Karpas-422 (cell line): ENCODE results near the gene GPC6. TPM values are rescaled to one million over a fixed set of nuclear protein-coding genes. Genes with fewer than 3 reads are reported as not detected.

Experiments
- DNase-seq: peaks from one replicate; pipeline ENCODE4 v3.0.0-alpha.2; 2015
- H2AFZ ChIP-seq: fragments of 200-600 bp; sonication (generic); 2 replicates; pipeline ENCODE4 v1.6.1; 2014; ENCODE audit warnings: antibody characterized with exemption, low read length, mixed read lengths
- H3K27ac ChIP-seq: fragments of 200-600 bp; sonication (generic); 2 replicates; pipeline ENCODE4 v1.5.1; 2014; ENCODE audit warnings: mild to moderate bottlenecking, low read length, moderate library complexity
- H3K27me3 ChIP-seq: fragments of 200-600 bp; sonication (generic); 2 replicates; pipeline ENCODE4 v1.6.1; 2014; ENCODE audit warnings: low read length, mixed read lengths
- H3K36me3 ChIP-seq: fragments of 200-600 bp; sonication (generic); 2 replicates; pipeline ENCODE4 v1.6.1; 2014; ENCODE audit warnings: low read length, mixed read lengths; ENCODE audit not compliant: insufficient read depth
- H3K4me1 ChIP-seq: fragments of 200-600 bp; sonication (generic); 2 replicates; pipeline ENCODE4 v1.6.1; 2014; ENCODE audit warnings: mild to moderate bottlenecking, low read length, mixed read lengths
- H3K4me2 ChIP-seq: fragments of 200-600 bp; sonication (generic); 2 replicates; pipeline ENCODE4 v1.6.1; 2014; ENCODE audit warnings: low read length, low read depth, mild to moderate bottlenecking; ENCODE audit not compliant: poor library complexity, severe bottlenecking
- H3K4me3 ChIP-seq: fragments of 200-600 bp; sonication (generic); 2 replicates; pipeline ENCODE4 v1.5.1; 2014; ENCODE audit warnings: mild to moderate bottlenecking, antibody characterized with exemption, low read length, mixed read lengths
- H3K79me2 ChIP-seq: fragments of 200-600 bp; sonication (generic); 2 replicates; pipeline ENCODE4 v1.6.1; 2014; ENCODE audit warnings: mild to moderate bottlenecking, low read length, mixed read lengths
- H3K9ac ChIP-seq: fragments of 200-600 bp; sonication (generic); 2 replicates; pipeline ENCODE4 v1.6.0; 2014; ENCODE audit warnings: low read length
- H3K9me2 ChIP-seq: fragments of 200-600 bp; sonication (generic), shearing (Covaris generic); replicated peaks from 2 replicates; pipeline ENCODE4 v1.6.0; 2014; ENCODE audit warnings: mild to moderate bottlenecking, low read length, moderate library complexity; ENCODE audit not compliant: insufficient read depth
- H3K9me3 ChIP-seq: fragments of 300-700, 200-600 bp; sonication (generic); 2 replicates; pipeline ENCODE4 v1.6.1; 2014; ENCODE audit warnings: low read length, mixed read lengths
- H4K20me1 ChIP-seq: fragments of 200-600 bp; sonication (generic); 2 replicates; pipeline ENCODE4 v1.6.1; 2014; ENCODE audit warnings: mild to moderate bottlenecking, antibody characterized with exemption, low read length, low read depth; ENCODE audit not compliant: insufficient read depth
- total RNA-seq: library from RNA; depleted of rRNA; stranded (reverse); fragments of >200 nt; shearing (Covaris generic); gene quantifications from 2 replicates; pipeline ENCODE4 v1.2.3, GENCODE V29; 2014; ENCODE audit warnings: low replicate concordance

Gene GPC6
- total RNA-seq, 1 experiment from 2014 or later, result not detected

DNA sequence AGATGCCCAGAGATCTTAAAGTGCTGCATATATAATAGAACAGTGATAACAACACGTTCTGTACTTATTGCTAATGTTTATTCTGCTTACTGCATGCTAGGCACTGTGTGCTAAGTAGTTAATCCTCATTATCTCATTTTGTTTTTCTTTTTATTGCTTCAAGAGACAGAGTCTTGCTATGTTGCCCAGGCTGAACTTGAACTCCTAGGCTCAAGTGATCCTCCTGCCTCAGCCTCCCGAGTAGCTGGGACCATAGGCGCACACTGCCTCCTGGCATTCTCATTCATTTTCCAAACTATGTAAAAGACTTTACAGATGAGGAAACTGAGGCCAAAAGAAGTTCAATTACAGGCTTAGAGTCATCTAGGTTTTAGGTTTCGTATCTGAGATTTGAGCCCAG lies 548.4 kb downstream of the GPC6 start:
- peaks cover 8% of the 10 kb centered on the region; the same call in 1 of the 2 replicates for H3K9me3 ChIP-seq
- DNase-seq, result no peak
- H3K4me2 ChIP-seq, result no peak overlapping the region
- no peak overlapping the region for H3K27ac ChIP-seq
- H3K4me1 ChIP-seq, result no peaks in the 10 kb centered on the region
- no peak overlapping the region for H3K4me3 ChIP-seq
- no peak overlapping the region for H3K9ac ChIP-seq
- no peaks in the 10 kb centered on the region for H3K79me2 ChIP-seq
- H4K20me1 ChIP-seq, result no peaks in the 10 kb centered on the region
- H3K27me3 ChIP-seq, result no peaks in the 10 kb centered on the region
- H2AFZ ChIP-seq, result no peak overlapping the region
- H3K36me3 ChIP-seq, result no peaks in the 10 kb centered on the region
- no peaks in the 10 kb centered on the region for H3K9me2 ChIP-seq

DNA sequence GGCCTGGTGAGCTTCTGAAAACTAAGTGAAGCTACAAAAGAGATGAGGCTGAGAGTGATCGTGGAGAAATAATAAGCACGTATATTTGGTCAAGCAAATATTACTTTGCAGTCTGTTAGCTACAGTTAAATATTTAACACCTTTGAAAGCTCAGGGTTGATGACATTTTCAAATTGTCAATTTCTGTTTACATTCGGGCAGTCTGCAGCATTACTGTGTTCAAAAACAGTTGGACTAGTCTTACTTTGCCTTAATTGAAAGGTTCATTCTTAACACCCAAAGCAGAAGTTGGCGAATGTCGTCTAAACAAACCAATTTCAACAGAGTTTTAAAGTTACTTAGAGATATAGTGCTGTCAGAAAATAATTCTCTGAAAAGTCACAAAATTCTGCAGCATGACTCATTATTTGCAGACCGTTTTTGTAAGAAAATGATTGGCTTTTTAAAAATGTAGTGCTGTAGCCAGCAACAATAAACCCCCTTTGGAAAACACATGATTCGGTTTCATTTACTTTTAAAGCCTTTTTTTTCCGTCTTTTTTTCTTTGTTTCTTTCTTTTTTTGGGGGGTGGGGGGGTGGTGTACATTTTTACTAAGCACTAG lies 549.0 kb downstream of the GPC6 start:
- H3K9ac ChIP-seq, result no peak overlapping the region
- H3K4me2 ChIP-seq, result no peak overlapping the region
- H3K27me3 ChIP-seq, result no peaks in the 10 kb centered on the region
- H3K9me3 ChIP-seq, result peaks cover 8% of the 10 kb centered on the region; the same call in 1 of the 2 replicates
- H3K79me2 ChIP-seq, result no peaks in the 10 kb centered on the region
- H2AFZ ChIP-seq, result no peak overlapping the region
- H3K36me3 ChIP-seq, result no peaks in the 10 kb centered on the region
- H3K4me1 ChIP-seq, result no peaks in the 10 kb centered on the region
- no peaks in the 10 kb centered on the region for H4K20me1 ChIP-seq
- H3K9me2 ChIP-seq, result no peaks in the 10 kb centered on the region
- no peak overlapping the region for H3K4me3 ChIP-seq
- no peak overlapping the region for H3K27ac ChIP-seq
- no peak for DNase-seq

DNA sequence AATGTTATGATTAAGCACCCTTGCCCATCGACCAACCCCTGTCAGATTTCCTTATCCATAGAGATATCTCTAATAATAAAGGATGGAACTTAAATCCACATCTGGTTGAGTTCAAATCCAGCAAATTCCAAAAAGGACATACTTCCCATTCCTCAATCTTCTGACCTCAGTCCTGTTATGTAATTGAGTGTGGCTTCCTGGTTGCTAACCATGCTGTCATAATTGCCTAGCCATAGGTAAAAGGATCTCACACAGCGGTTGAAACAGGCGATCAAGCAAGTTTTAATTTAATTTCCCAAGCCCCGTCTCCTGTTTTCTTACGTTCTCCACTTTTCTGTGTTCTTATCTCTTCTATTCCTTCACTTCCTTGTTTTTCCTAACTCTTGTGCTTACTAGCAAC lies 550.3 kb downstream of the GPC6 start:
- H3K27ac ChIP-seq, result no peak overlapping the region
- DNase-seq, result no peak
- H2AFZ ChIP-seq, result no peak overlapping the region
- no peaks in the 10 kb centered on the region for H3K27me3 ChIP-seq
- no peaks in the 10 kb centered on the region for H4K20me1 ChIP-seq
- H3K9ac ChIP-seq, result no peak overlapping the region
- no peak overlapping the region for H3K4me3 ChIP-seq
- H3K4me2 ChIP-seq, result no peak overlapping the region
- no peaks in the 10 kb centered on the region for H3K9me2 ChIP-seq
- peaks cover 3% of the 10 kb centered on the region for H3K9me3 ChIP-seq
- H3K36me3 ChIP-seq, result no peaks in the 10 kb centered on the region
- H3K79me2 ChIP-seq, result no peaks in the 10 kb centered on the region
- H3K4me1 ChIP-seq, result no peaks in the 10 kb centered on the region

DNA sequence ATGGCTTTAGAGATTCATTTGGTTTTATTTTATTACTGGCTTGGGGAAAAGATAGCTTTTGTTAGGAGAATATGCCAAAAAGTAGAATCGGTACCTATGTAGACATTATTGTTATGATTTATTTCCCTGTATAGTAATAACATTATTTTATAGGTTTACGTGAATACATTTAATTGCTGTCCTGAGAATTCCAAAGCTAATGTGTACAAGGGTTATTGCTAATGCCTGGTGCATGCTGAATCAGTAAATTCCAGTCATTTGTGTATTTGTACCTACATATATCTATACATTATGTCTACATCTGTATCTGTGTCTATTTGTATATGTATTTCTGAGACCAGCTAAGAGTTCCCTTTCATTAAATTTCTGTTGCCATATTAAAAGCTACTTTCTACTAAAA lies 550.9 kb downstream of the GPC6 start:
- Histone ChIP-seq H3K4me1 (no peaks in the 10 kb centered on the region), H3K9me2 (no peaks in the 10 kb centered on the region), H3K9me3 (peaks cover 8% of the 10 kb centered on the region), H2AFZ (no peak overlapping the region), H3K36me3 (no peaks in the 10 kb centered on the region), H3K79me2 (no peaks in the 10 kb centered on the region), H3K27ac (no peak overlapping the region), H3K4me3 (no peak overlapping the region), H4K20me1 (no peaks in the 10 kb centered on the region), H3K27me3 (no peaks in the 10 kb centered on the region), H3K4me2 (no peak overlapping the region), H3K9ac (no peak overlapping the region)
- no peak for DNase-seq

DNA sequence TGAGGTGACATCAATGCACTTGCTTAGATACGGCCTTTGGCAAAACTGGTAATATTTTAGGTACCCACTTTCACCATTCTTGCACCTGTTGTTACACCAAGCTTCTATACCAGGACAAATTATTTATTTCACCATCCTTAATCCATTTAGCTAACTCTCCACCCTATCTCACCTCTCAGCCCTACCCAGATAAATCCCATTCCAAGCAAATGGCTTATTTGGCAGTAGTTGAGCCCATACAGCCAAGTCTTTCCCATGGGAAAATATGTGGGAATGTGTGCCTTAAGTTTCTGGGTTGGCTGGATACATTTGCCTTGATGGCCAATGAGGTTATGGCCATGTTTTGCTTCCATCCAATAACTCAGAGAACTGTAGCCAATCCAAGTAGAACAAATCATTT lies 551.9 kb downstream of the GPC6 start:
- H3K4me2 ChIP-seq, result no peak overlapping the region
- no peak overlapping the region for H3K4me3 ChIP-seq
- H2AFZ ChIP-seq, result no peak overlapping the region
- H3K79me2 ChIP-seq, result no peaks in the 10 kb centered on the region
- no peaks in the 10 kb centered on the region for H3K9me2 ChIP-seq
- DNase-seq, result no peak
- H3K4me1 ChIP-seq, result no peaks in the 10 kb centered on the region
- H3K27me3 ChIP-seq, result no peaks in the 10 kb centered on the region
- H4K20me1 ChIP-seq, result no peaks in the 10 kb centered on the region
- no peaks in the 10 kb centered on the region for H3K36me3 ChIP-seq
- peaks cover 11% of the 10 kb centered on the region for H3K9me3 ChIP-seq
- no peak overlapping the region for H3K9ac ChIP-seq
- H3K27ac ChIP-seq, result no peak overlapping the region

DNA sequence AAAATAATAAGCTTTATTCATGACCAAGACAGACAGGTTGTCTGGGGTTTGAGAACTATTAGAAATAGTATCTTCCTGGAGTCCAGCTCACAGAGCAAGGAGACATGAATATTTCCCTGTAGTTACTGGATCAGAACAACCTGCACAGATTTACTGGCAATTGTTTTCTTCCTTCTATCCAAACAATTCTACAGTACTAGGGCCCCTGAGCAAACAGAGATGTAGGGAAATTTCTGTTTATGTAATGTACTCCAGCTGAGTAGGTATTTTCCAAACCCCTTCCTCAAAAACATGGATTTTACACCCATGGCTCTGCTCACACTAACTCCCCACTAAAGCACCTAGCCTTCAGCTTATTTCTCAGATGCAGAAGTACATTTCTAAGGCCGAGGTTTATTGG lies 557.6 kb downstream of the GPC6 start:
- H3K9me2 ChIP-seq, result no peaks in the 10 kb centered on the region
- no peak overlapping the region for H2AFZ ChIP-seq
- H3K27ac ChIP-seq, result no peak overlapping the region
- H3K79me2 ChIP-seq, result no peaks in the 10 kb centered on the region
- H3K9ac ChIP-seq, result no peak overlapping the region
- H3K27me3 ChIP-seq, result no peaks in the 10 kb centered on the region
- H4K20me1 ChIP-seq, result no peaks in the 10 kb centered on the region
- H3K4me3 ChIP-seq, result no peak overlapping the region
- no peak for DNase-seq
- H3K9me3 ChIP-seq, result peaks cover 19% of the 10 kb centered on the region
- H3K4me1 ChIP-seq, result no peaks in the 10 kb centered on the region
- no peak overlapping the region for H3K4me2 ChIP-seq
- no peaks in the 10 kb centered on the region for H3K36me3 ChIP-seq

DNA sequence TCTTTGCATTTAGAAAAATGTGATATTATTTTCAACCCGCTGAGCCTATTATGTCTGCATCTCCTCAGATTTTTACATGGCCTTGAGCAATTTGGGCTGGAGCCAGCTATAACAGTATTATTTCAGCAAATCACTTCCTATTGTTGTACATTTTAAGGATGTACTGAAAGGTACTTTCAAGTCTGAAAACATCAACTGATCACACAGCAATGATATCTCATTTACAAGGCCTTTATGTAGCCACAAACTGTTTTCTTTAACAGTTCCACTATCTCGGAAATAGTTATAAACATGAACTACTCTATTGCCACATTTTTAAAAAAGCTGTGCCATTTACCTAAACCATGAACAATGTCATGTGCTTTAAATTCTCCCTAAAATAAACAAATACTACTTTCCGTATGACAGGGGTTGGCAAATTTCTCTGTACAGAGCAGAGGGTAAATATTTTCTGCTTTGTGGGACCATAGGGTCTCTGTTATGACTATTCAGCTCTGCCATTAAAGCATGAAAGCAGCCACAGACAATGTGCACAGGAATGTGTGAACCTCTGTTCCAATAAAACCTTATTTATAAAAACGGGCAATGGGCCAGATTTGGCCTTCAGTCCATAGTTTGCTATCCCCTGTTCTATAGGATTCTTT lies 560.4 kb downstream of the GPC6 start:
- Histone ChIP-seq H2AFZ (no peak overlapping the region), H3K4me1 (no peaks in the 10 kb centered on the region), H3K36me3 (no peaks in the 10 kb centered on the region), H3K27ac (no peak overlapping the region), H3K4me2 (no peak overlapping the region), H4K20me1 (no peaks in the 10 kb centered on the region), H3K27me3 (no peaks in the 10 kb centered on the region), H3K9ac (no peak overlapping the region), H3K9me3 (peaks cover 22% of the 10 kb centered on the region), H3K9me2 (no peaks in the 10 kb centered on the region), H3K79me2 (no peaks in the 10 kb centered on the region), H3K4me3 (no peak overlapping the region)
- DNase-seq, result no peak

DNA sequence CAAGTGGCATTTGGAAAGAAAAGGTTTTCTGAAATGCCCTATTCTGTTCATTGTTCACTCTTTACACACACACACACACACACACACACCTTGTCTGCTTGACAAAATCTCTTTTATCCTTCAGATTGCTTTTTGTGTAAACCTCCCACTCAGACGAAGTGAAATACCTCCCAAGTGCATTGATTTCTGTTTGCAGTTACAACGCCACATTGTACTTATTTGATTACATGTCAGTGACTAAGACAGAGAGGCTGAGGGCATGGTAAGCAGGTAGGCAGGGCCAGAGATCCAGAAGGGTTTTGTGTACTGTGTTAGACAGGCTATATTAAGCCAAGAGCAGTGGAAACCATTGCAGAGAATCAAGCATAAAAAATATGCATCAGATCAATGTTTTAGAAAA lies 561.8 kb downstream of the GPC6 start:
- Histone ChIP-seq H4K20me1 (no peaks in the 10 kb centered on the region), H3K79me2 (no peaks in the 10 kb centered on the region), H3K9me3 (peaks cover 15% of the 10 kb centered on the region; the same call in 1 of the 2 replicates), H3K4me3 (no peak overlapping the region), H3K9ac (no peak overlapping the region), H3K27me3 (no peaks in the 10 kb centered on the region), H2AFZ (no peak overlapping the region), H3K4me1 (no peaks in the 10 kb centered on the region), H3K27ac (no peak overlapping the region), H3K4me2 (no peak overlapping the region), H3K36me3 (no peaks in the 10 kb centered on the region), H3K9me2 (no peaks in the 10 kb centered on the region)
- DNase-seq, result no peak
